Fibroblast of peridontal ligament (primary cell): ENCODE results near the gene TRAPPC12.
A peak's percentile ranks its signal among the peaks of the same experiment; 100 is the strongest.
"Not testable (repeated sequence)": the region's sequence is repeated elsewhere in the genome, so short reads cannot be mapped to it uniquely, and the experiment has no call there.

ENCODE experiments used
- DNase-seq: peaks from one replicate; pipeline ENCODE4 v3.0.0-alpha.2; 2010; ENCODE audit errors: extremely low read depth

Gene TRAPPC12

GRCh38 chr2:3432693-3433338, 53.3 kb downstream of the TRAPPC12 start:
- no peak for DNase-seq

GRCh38 chr2:3433339-3433699, 53.8 kb downstream of the TRAPPC12 start:
- DNase-seq: no peak

DNA sequence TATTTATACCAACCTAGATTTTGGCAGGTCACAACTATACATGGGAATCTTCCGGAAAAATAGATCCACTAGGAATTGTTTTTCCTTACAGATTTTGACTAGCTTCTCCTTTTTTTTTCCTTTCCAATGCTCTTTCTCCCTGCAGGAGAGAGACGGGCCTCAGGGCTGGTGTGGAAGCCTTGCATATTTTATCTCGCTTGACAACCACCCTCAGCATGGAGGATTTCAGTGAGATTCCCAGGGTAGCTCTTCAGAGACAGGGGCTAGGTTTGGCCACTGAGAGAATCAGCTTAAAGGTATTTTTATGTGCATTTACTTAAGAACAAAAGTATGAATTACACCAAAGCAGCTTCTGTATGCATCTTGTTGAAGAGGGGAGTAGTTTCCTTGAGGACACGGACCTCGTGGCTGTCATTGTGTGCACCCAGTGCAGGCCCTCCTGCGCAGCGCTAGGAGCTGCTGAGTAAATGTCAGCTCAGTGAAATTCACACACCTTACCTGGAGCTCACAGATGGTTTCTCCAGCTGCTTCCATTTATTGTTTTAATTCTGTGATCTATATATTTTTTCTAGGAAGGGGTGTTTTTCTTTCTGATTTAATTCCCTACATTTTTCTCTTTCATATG, 54.4 kb downstream of the TRAPPC12 start:
- no peak for DNase-seq

DNA sequence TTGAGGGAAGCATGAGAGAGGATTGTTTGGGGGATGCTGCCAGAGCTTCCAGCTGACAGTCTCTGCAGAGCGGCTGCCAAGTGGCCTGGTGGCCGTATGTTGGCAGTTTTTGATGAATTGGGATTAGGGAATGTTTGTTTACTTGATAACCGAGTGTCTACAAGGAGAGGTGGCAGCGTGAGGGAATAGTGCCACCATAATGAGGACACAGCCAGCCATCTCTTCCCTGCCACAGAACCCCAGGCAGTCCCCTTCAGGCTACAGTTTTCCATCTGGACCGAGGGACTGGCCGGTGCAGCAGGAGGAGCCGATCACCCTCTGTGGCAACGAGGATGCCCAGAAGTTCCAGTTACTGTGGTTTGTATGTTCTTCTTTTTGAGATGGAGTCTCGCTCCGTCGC, 55.2 kb downstream of the TRAPPC12 start:
- no peak for DNase-seq

DNA sequence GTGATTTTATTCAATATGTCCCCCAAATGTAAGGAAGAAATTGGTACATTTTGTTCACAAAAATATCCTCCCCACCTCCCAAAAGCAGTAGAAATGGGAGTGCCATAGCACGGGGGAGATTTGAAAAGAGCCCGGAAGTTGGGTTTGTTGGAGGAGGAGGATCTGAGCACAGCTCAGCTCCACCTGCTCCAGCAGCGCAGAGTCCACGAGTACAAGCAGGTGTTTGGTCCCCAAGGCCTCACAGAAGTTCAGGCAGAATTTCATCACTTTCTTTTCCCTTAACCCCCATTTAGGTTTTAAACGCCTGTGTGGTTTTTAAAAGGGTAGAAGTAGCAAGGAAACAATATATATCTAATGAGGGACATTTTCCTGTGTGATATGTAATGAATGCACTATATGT, 56.0 kb downstream of the TRAPPC12 start:
- no peak for DNase-seq

- DNase-seq: no peak
These were observed 61.0 kb downstream of the TRAPPC12 start for GRCh38 chr2:3440477-3440876.

- DNase-seq: no peak
These were observed 62.0 kb downstream of the TRAPPC12 start for GRCh38 chr2:3441465-3441864.

GRCh38 chr2:3442185-3442584, 62.7 kb downstream of the TRAPPC12 start:
- DNase-seq: peak; percentile 66

DNA sequence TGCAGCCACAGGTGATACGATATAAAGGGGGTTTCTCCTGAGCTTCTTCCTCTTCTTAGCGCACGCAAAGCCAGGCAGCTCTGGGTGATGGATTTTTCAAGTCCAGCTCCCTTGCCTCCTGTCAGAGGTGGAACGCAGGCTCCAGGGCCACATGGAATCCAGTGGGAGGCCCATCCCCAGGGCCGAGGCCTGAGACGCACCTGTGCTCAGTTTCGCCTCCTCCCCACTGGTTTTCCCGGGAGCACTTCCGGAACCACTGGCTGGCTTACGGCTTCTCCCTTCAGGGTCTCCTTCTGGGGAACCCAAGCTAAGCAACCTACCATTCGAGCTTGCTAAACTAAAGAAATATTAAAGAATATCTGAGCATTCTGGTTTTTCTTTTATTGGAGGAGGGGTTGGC, 63.6 kb downstream of the TRAPPC12 start:
- no peak for DNase-seq

- DNase-seq: no peak
These were observed 64.1 kb downstream of the TRAPPC12 start for GRCh38 chr2:3443506-3444084.

GRCh38 chr2:3445891-3446290, 66.4 kb downstream of the TRAPPC12 start:
- no peak for DNase-seq

GRCh38 chr2:3446381-3446780, 66.9 kb downstream of the TRAPPC12 start:
- no peak for DNase-seq

GRCh38 chr2:3447186-3447585, 67.7 kb downstream of the TRAPPC12 start:
- DNase-seq: not testable (repeated sequence)

DNA sequence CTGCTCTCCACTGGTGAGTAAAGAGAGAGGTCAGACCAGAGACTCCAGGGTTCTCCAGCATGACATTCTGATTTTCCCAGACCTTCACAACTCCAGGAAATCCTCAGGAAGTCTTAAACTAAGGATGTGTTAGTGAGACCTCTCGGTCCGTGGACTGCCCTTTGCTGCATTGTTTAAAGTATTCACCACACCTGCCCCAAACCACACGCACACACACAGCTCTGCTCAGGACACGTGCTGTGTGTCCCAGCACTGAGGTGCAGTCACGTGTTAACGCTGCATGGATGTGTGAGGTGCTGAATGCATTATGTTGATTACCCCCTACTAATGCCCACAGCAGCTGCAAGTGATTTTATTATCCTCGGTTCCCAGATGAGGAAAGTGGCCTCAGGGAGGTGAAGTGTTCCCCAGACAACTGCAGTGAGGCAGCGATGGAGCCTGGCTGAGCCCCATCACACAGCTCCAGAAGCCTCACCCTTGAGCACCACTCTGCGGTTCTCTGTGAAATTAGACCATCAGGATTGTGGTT, 68.4 kb downstream of the TRAPPC12 start:
- DNase-seq: no peak

GRCh38 chr2:3448441-3448911, 69.0 kb downstream of the TRAPPC12 start:
- not testable (repeated sequence) for DNase-seq

DNA sequence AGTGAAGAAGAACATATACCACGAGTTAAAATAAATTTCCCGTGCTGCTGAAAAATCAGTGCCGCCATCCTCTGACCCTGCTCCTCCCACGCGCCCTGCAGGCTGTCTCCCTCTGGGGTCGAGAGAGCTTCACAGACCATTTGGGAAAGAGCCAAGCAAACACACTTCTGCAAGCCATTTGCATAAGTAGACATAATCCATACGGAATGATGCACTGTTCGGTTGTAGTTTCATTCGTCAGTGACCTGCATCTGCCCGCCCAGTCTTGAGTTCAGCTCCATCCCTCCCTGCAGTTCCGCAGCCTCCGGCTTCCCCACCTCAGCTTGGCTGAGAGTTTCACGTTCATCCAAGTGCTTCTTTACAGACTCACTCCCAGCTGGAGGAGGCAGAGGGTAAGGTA, 69.6 kb downstream of the TRAPPC12 start:
- no peak for DNase-seq

GRCh38 chr2:3449936-3450335, 70.4 kb downstream of the TRAPPC12 start:
- no peak for DNase-seq

GRCh38 chr2:3450385-3451010, 71.0 kb downstream of the TRAPPC12 start:
- DNase-seq: no peak

DNA sequence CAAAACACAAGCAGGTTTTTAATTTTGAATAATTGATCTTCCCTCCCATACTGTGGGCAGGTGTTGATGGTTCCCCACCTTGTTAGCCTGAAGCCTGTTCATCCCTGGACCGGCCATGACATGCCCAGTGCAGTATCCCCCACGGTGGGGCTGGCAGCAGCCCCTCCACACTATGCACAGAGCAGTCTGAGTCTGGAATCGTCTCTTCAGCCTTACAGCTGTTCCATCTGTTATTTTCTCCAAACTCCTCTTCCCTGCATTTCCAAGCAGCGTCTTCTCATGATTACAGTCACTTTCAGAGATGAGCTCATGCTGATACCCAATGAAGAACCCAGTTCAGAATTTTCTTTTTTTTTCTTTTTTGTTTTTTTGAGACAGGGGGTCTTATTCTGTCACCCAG, 71.7 kb downstream of the TRAPPC12 start:
- DNase-seq: no peak

GRCh38 chr2:3451926-3452671, 72.6 kb downstream of the TRAPPC12 start:
- DNase-seq: no peak

DNA sequence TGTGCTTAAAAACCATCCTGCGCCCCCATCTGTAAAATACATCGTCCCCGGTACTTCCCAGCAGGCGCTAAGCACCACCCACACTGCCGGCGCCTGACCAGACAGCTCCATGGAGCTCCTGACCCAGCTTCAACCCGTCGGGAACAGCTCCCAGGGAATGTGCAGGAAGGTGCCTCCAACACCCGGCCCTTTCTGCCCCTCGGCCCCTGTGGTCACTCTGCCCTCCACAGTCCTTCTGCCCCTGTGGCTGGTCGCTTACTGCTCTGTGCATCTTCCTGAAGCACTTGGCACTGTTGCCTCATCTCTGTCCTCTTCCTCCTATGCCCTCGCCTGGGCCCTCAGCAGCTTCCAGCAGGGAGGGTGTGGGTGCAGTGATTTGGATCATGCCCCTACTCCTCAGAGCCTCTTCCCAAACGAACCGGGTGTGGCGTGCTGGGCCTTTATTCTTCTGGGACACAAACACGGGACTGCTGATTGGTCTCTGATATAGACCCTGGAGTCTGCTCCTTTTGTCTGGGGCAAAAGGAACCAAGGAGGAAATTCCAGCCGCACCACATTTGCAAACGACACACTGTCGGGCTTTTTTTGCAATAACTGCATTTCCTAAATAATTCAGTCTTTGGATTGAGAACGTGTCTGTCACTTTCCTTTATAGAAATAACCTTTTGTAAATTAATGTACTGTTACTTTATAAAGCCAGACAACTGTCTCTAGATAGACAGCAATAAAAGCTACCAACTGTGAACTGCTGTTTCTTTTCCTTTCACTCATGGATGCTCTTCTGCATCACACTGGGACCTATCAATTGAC, 73.9 kb downstream of the TRAPPC12 start:
- no peak for DNase-seq
